Renal pelvis (tissue), 4 donors: ENCODE data around the gene SLC7A8. TPM values are rescaled to one million over a fixed set of nuclear protein-coding genes. Genes with fewer than 3 reads are reported as not detected.

Source experiments
- DNase-seq: peaks from one replicate; pipeline ENCODE4 v3.0.0-alpha.2; 2013
- polyA plus RNA-seq, 3 donors: library from polyadenylated mRNA; unstranded; fragments of 120-200 nt; gene quantifications; one replicate each; pipeline ENCODE4 v1.2.1, GENCODE V29; 2013; ENCODE audit not compliant: insufficient read length in 3 of 3

The SLC7A8 gene
- polyA plus RNA-seq, 3 donors, result 76.5 to 103 (median 88.8) TPM

GRCh38 chr14:23137192-23137812 is 46.2 kb downstream of the SLC7A8 start:
- no peak for DNase-seq

GRCh38 chr14:23136566-23137133 is 46.8 kb downstream of the SLC7A8 start:
- no peak for DNase-seq

DNA sequence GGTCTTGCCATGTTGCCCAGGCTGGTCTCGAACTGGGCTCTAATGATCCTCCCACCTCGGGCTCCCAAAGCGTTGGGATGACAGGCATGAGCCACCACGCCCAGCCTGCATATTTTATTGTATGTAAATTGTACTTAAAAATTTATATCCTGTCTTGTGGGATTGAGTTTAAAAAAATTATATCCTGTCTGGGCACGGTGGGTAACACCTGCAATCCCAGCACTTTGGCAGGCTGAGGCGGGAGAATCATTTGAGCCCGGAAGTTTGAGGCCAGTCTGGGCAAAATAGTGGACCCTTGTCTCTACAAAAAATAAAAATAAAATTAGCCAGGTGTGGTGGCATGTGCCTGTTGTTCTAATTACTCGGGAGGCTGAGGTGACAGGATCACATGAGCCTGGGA is 50.5 kb downstream of the SLC7A8 start:
- no peak for DNase-seq

GRCh38 chr14:23131482-23131881 is 52.0 kb downstream of the SLC7A8 start:
- DNase-seq, result no peak

GRCh38 chr14:23130871-23131270 is 52.6 kb downstream of the SLC7A8 start:
- DNase-seq, result no peak

DNA sequence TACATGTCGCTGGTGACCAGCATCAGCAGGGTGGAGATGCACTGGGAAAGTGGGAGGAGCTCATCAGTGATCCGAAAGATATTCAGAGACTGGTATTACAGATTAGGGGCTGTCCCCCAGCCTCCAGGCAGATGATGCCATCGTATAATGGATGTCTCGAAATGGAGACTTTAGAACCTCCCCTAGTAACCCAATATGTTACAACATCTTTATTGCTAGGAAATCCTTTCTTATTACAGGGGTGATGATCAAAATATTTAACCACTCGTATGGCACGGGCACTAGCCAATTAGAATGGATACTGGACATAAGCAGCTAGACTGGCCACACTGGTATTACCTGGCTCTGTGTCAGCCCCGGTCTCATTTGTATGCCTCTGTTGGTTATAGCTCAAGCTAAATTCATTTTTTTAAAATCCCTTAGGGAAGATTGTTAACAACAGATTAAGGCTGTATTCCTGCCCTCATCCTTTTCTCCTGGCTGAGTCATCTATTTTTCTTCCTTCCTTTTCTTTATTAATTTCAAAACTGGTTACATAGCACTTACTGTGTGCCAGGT is 53.6 kb downstream of the SLC7A8 start:
- no peak for DNase-seq

DNA sequence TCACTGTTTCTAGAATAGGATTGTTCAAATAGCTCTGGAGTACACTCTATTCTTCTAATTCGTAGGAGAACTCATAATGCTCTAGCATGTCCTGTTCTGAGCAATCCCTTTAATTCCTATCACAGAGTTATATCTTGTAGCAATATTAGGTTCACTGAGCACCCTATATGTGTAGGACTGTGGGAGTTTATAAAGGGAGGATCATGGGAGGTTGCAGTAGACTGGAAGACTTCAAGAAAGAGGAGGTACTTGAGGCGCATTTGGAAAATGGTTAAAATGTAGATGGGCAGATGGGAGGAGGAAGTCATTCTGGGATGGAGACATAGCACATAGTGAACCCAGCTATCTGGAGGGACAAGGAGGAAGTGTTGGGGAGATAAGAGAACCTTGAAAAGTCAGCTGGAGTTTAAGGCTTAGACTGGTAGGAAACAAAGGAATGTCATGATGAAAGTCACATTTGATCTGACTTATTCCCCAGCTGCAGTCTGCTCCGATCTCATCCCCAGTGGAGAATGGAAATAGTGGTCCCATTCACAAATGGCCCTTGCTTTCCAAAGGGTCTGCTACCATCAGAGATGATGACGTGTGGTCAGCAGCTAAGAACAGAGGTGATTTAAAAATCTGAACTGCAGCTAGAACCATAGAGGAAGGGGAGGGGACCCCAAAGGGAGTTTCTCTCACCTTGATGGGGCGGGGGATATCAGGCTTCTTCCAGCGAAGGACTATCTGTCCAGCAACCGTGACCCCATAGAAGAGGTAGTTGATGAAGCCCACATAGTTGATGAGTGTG is 54.3 kb downstream of the SLC7A8 start:
- DNase-seq, result no peak

GRCh38 chr14:23127861-23128260 is 55.6 kb downstream of the SLC7A8 start:
- no peak for DNase-seq

DNA sequence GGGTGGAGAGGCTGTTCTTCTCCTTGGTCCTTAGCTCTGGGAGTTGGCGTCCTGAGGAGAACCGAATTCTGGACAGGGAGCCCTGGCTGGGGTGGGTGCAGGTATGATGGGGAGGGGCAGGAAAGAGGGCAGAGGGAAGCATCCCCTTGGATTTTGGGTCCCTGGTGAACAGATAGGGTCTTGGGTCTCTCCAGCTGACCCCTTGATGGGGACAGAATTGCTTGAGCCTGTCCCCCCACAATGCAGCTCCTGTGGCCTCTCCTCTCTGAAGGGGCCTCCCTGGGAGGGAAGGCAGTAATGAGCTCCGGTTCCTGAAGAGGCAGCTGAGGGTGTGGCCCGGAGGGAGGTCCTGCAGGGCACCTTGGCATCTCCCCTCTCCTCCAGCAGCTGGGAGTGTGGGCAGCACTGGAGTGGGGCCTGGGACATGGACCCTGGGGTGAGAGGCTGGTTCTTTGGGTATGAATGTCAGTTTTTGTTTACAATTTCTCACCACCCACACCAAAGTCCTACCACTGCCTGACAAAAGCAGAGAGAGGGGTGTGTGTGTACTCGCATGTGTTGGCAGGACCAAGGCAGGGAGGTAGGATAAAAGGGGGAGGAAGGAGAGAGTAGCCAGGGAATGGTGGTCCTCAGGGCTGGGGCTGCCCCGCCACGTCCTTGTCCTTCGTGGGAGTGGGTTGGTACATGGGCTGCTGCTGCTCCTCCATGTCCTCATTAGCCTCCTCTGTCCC is 56.7 kb downstream of the SLC7A8 start:
- DNase-seq, result no peak

GRCh38 chr14:23125933-23126524 is 57.4 kb downstream of the SLC7A8 start:
- DNase-seq, result no peak

- DNase-seq, result no peak
These were observed 58.4 kb downstream of the SLC7A8 start for GRCh38 chr14:23125011-23125410.

GRCh38 chr14:23124337-23124954 is 59.0 kb downstream of the SLC7A8 start:
- DNase-seq, result no peak

DNA sequence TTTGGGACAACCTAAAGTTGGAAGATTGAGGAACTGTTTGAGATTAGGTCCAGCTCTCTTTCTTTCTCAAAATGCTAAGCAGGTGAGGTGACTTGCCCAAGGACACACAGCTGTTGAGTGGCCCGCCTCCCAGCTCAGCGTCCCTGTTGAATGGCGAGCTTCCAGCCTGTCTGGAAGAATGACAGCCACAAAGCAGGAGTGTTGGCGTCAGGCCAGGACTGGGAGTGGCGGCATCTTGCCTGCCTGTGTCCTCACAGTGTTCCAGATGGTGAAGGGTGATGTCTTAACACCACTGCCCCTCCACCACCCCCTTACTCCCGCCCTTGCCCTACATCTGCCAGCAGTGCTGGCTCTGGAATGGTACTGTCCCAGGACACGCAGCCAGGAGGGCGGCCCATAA is 60.0 kb downstream of the SLC7A8 start:
- no peak for DNase-seq

- DNase-seq, result no peak
These were observed 61.4 kb downstream of the SLC7A8 start for GRCh38 chr14:23122086-23122485.

- peak; percentile 83 for DNase-seq
These were observed 62.1 kb downstream of the SLC7A8 start for GRCh38 chr14:23121361-23121771.

DNA sequence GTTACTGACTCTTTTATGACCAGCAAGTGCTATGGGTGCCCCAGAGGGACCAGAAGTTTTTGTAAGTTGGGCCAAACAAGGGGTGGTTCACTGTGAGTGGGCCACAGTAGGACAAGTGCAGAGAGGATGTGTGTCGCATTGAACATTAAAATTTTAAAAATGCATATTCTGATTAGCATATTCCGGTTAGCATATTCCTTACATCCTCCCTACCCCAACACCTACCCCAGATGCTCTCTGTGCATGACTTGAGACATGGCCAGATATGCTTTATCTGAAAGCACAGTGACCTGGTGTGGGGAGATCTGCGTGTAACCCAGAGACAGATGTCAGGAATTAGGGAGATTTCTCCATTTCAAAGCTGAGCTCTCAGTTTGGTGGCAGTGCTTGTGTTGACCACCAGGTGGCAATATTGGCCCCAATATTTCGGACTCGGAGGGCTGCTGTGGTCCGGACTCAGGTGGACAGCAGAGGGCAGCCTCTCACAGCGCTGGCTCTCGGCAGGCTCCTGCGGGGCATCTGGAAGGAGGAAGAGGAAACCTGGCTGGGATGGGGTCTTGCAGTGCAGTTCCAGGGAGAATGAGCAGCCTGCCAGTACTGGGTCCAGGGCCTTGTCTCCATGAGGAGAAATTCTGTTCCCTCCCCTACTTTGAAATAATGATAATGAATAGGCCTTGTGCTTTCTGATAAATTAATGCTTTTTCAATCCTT is 62.8 kb downstream of the SLC7A8 start:
- DNase-seq, result peak; percentile 88

DNA sequence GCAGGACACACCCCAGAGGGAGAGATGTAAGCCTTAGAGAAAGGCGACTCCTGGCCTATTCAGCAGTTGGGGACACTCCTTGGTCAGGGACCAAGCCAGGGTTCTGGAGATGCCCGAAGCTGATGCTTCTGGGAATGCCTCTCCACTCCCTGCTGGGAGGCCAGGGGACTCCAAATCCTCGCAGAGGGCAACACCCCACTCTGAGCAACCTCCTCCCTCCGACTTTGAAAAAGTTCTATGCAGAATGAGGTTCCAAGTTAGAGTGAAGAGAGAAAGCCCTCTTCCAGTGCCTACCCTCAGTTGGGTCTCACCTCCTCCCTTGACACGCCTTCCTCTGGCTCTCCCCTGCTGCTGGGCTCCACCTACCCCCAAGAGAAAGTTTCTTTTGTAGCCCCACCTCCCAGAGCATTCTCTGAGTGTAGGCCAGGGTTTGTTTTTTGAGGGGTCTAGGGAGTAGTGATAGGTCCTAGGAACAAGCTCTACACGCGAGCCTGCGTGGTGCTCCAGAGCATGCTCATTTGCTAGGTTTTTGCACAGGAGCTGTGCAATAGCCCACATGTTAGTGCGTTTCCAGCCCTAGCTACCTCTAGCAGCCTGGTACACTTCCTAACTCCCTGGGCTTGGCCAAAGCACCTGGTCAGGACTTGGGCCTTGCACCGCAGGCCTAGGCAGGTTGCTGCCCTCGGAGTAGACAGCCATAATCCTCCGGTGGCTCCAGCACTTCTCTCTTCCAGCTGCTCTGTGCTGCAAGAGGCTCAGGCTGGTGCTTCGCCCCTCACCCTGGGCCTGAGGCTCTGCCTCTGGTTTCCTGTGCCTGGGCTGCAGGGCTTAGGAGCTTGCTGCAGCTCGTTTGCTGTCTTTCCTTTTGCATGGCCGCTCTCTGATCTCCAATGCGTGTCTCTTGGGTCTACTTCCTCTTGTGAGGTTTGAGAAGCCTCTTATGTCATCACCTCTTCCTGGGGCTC is 63.8 kb downstream of the SLC7A8 start:
- DNase-seq, result no peak

GRCh38 chr14:23118506-23119362 is 64.7 kb downstream of the SLC7A8 start, which contains the start of gene CEBPE:
Gene CEBPE, minus strand, starts transcription at chr14:23119255. Its CDS starts 164 bp downstream, at chr14:23119091.
- DNase-seq, result no peak
